GM12801 (cell line): ENCODE measurements around the gene DCUN1D1.

ENCODE experiments used
- CTCF ChIP-seq: IDR thresholded peaks from one replicate; pipeline ENCODE4 v1.5.1; 2011; ENCODE audit warnings: control low read depth; ENCODE audit not compliant: insufficient read length; ENCODE audit errors: extremely low read depth

The DCUN1D1 gene

DNA sequence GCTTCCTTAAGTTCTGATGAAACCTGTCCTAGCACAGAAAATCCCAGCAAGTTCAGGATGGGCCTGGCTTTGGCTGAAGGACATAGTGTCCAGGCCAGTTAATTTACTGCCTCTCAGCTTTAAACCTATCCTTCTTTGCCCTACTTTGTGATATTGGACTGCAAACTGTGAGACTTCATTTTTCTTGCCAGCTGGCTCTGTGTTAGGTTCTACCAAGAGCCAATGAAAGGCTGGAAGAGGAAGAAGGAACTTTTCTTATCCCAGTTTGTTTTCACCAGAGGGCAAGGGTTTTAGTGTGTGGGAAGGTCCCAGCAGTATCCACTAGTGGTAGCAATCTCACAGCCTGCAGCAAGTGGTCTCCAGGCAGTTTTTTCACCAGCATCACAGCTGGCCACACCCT, 18.2 kb downstream of the DCUN1D1 start:
- TF ChIP-seq CTCF, result no peak

GRCh38 chr3:182959474-182960350, 20.6 kb downstream of the DCUN1D1 start:
- no peak for TF ChIP-seq CTCF

GRCh38 chr3:182957676-182958266, 22.6 kb downstream of the DCUN1D1 start:
- no peak for TF ChIP-seq CTCF

GRCh38 chr3:182957226-182957625, 23.1 kb downstream of the DCUN1D1 start:
- no peak for TF ChIP-seq CTCF

GRCh38 chr3:182954553-182955235, 25.6 kb downstream of the DCUN1D1 start:
- TF ChIP-seq CTCF, result no peak

DNA sequence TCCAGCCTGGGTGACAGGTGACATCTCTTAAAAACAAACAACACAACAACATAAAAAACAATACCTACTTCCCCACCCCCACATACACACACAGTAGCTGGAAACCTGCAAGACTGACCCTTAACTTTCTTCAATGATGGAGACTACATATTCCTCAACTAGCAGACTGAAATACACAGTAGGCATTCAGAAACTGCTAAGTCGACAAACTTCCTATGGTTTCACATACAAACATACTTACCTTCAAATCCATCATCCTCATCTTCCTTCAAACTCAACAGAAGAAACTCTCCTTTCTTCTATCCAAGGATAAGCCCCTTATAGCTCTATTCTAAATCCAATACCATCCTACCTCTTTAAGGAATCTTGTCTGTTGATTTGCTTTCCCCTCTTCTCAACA, 30.6 kb downstream of the DCUN1D1 start:
- no peak for TF ChIP-seq CTCF

- TF ChIP-seq CTCF, result no peak
These were observed 32.0 kb downstream of the DCUN1D1 start for GRCh38 chr3:182948305-182948704.
